Dedifferentiated amniotic fluid mesenchymal stem cell (primary cell): ENCODE data around the gene ERVH48-1.
"Not testable (repeated sequence)": the region's sequence is repeated elsewhere in the genome, so short reads cannot be mapped to it uniquely, and the experiment has no call there.

ENCODE experiments used
- DNase-seq: peaks from one replicate; pipeline ENCODE4 v3.0.0-alpha.2; 2016; ENCODE audit errors: extremely low spot score

Gene ERVH48-1

GRCh38 chr21:42939582-42940413, 14.4 kb upstream of the ERVH48-1 start:
- peak; percentile 99 for DNase-seq

DNA sequence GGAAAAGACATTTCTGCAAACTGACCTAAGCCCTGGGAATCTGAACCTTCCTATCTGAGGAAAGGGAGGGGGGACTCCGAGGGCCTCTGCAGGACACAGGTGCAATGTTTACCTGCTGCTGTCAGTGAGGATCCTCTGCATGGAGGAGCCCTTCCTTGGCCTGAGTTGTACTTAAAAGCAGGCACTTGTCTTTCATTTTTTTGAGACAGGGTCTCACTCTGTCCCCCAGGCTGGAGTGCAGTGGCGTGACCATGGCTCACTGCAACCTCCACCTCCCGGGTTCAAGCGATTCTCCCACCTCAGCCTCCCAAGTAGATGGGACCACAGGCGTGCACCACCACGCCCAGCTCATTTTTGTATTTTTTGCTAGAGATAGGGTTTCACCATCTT, 13.2 kb upstream of the ERVH48-1 start:
- DNase-seq = not testable (repeated sequence)

GRCh38 chr21:42937960-42938605, 12.7 kb upstream of the ERVH48-1 start:
- DNase-seq = no peak

DNA sequence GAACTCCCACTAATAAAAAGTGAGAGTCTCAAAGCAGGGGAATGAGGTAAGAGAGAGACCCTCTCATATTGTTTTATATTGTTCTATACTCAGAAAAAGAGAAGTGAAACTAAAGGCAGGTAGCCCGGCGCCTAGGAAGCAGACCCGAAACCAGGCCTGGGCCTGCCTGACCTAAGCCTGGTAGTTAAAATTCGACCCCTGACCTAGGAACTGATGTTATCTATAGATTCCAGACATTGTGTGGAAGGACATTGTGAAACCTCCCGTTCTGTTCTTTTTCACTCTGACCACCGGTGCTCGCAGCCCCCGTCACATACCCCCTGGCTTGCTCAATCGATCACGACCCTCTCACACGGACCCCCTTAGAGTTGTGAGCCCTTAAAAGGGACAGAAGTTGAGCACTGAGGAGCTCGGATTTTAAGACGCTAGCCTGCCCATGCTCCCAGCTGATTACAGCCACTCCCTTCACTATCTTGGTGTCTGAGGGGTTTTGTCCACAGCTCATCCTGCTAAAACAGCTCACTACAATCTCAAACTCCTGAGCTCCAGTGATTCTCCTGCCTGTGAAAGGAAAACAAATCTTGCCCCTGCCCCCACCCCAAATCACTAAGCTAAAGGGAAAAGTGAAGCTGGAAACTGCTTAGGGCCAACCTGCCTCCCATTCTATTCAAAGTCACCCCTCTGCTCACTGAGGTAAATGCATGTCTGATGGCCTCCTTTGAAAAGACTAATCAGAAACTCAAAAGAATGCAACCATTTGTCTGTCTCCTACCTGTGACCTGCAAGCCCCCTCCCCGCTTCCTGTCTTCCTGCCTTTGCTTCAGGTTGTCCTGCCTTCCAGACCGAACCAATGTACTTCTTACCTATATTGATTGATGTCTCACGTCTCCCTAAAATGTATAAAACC, 11.9 kb upstream of the ERVH48-1 start:
- DNase-seq = not testable (repeated sequence)

DNA sequence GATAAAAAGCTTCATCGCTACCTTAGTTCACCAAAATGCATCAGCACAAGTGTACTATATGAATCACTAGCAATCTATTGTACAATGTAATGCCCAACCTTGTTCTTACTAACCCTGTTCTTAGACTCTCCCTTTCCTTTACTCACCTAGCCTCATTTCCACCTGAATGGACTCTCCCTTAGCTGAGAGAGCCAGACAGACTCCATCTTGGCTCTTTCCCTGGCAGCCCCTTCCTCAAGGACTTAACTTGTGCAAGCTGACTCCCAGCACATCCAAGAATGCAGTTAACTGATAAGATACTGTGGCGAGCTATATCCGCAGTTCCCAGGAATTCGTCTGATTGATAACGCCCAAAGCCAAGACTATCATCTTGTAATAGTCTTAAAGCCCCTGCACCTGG, 10.9 kb upstream of the ERVH48-1 start:
- DNase-seq = not testable (repeated sequence)

DNA sequence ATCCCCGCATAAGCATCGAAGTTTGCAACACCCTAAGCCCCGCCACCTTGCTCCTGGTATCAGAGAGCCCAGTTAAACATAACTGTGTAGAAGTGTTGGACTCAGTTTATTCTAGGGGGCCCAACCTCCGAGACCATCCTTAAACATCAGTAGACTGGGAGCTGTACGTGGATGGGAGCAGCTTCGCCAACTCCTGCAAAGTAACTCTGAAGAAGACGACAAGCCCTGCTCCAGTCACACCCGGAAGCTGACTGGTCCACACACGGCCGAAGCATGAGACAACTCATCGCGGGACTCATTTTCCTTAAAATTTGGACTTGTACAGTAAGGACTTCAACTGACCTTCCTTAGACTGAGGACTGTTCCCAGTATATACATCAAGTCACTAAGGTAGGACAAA, 8.5 kb upstream of the ERVH48-1 start:
- not testable (repeated sequence) for DNase-seq

- not testable (repeated sequence) for DNase-seq
Observed at GRCh38 chr21:42933137-42933970, 7.9 kb upstream of the ERVH48-1 start.

DNA sequence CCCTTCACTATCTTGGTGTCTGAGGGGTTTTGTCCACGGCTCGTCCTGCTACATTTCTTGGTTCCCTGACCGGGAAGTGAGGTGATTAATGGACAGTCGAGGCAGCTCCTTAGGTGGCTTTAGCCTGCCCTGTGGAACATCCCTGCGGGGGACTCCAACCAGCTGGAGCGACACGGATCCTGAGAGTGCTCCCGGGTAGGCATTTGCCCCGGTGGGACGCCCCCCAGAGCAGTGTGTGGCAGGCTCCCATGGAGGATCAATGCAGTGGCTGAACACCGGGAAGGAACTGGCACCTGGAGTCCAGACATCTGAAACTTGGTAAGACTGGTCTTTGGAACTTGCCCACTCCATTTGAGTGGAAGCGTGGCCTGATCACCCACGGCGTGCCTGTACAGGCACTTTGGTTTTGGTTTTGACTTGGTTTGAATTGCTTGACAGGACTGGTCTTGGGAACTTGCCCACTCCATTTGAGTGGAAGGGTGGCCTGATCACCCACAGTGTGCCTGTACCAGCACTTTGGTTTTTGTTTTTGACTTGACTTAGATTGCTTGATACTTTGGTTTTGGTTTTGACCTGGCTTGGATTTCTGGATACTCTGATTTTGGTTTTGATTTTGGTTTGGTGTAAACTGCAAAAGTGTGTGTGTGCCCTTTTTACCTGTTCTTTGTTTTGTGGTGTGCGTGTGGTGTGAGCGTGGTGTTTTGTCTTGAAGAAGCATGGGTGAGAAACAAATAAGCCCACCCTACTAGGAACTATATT, 7.1 kb upstream of the ERVH48-1 start:
- not testable (repeated sequence) for DNase-seq

- DNase-seq = no peak
Observed at GRCh38 chr21:42931560-42932235, 6.3 kb upstream of the ERVH48-1 start.

DNA sequence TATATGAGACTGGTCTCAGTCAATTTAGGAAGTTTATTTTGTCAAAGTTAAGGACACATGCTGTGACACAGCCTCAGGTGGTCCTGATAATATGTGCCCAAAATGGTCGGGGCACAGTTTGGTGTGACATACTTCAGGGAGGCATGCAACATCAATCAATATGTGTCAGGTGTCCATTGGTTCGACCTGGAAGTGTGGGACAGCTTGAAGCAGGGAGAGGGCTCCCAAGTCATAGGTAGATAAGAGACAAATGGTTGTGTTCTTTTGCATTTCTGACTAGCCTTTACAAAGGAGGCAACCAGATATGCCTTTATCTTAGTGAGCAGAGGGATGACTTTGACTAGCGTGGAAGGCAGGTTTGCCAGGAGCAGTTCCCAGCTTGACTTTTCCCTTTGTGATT, 4.5 kb upstream of the ERVH48-1 start:
- DNase-seq = no peak

DNA sequence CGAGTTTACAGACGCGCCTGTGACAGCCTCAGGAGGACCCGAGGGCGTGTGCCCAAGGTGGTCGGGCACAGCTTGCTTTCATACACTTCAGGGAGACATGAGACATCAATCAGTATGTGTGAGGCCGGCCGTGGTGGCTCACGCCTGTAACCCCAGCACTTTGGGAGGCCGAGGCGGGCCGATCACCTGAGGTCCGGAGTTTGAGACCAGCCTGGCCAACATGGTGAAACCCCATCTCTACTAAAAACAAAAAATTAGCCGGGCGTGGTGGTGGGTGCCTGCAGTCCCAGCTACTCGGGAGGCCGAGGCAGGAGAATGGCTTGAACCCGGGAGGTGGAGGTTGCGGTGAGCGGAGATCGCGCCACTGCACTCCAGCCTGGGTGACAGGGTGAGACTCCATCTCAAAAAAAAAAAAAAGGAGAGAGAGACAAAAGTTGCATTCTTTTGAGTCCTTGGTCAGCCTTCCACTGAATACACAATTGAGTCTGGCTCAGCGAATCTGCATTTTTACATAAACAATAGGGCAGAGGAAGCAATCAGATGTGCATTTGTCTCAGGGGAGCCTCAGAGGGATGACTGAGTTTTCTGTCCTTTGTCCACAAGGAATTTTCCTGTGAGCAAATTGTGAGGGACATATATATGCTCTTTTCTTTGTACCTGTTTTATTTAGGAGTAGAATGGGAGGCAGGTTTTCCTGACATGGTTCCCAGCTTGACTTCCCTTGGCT, 2.2 kb upstream of the ERVH48-1 start:
- not testable (repeated sequence) for DNase-seq

DNA sequence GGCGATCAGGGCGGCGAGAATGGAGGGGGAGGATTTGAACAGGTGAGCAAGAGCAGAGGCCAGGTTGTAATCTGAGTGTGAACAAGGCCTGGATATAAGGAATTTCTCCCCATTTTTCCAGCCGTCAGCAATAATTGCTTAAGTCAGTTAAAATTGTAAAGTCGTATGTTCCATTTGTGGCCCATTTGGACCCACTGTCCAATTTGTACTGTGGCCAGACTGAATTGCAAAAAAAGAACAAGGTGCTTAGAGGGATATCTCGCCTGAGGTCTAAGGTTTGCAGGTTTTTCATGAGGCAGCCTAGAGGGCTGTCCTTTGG, 1.0 kb downstream of the ERVH48-1 start:
- DNase-seq = no peak

DNA sequence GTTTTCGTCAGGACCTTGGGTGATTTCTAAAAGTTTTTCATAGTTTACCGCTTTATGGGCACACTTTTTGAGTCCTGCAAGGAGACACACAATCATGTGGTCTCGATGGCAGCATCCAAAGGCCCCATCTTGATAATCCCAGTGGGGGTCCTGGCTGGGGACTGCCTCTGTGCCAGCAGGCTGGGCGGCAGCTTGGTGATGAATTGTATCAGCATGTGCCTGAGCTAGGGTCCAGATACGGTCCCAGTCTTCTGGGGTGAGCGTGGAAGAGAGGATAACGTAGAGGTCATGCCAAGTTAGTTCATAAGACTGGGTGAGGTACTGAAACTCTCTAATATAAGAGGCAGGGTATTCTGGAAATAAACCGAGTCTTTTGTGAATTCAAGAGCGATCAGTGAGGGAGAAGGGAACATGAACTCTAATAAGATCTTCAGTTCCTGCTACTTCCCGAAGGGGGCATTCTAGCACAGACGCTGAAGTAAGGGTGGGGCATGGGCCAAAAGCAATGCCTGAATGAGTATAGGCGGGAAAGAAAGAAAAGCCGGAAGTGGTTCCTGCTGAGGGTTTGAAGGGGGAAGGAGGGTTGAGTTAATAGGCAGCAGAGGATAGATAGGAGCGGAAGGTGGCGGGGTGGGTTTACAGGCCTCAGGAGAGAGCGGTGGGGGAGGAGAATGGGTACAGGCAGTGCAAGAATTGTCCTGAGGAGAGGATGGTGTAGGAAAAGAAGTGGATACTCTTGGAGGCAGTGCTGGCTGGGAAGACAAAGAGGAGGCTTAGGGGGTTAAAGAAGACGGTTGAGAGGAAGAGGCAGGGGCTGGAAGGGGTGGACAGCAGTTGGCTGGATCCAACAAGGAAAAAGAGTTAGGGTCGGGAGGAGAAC, 1.6 kb downstream of the ERVH48-1 start:
- DNase-seq = peak; percentile 81

DNA sequence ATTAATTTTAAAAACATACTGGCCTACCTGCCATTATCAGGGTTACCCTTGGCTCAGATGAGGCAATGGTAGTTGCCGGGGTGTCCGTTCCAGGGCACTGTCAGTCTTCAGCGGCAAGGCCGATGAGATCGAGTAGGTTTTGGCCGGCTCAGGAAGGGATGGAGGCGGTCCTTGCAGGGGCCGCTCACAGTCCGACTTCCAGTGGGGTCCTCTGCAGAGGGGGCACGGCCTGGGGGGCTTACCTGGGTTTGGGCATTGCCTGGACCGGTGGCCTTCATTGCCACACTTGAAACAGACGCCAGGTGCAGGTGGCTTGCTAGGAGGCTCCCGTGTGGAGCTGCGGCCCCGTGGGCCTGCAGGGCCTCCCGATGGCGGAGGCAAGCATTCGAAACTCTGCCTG, 2.5 kb downstream of the ERVH48-1 start:
- DNase-seq = no peak

DNA sequence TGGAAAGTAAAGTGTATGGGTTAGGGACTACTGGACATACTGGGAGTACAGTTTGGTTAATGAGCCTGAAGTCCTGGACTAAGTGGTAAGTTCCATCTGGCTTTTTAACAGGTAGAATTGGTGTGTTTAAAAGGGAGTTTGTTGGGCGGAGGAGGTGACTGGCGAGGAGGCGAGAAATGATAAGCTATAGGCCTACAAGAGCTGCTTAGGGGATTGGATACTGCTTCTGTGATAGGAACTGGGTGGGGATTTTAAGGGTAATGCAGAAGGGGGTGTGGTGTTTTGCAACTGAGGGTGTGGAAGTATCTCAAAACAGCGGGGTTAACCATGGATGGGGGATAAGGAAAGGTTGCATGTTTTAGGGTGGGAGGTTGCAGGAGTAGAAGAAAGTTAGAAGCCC, 3.5 kb downstream of the ERVH48-1 start:
- no peak for DNase-seq

- DNase-seq = no peak
Observed at GRCh38 chr21:42918291-42918690, 7.1 kb downstream of the ERVH48-1 start.

DNA sequence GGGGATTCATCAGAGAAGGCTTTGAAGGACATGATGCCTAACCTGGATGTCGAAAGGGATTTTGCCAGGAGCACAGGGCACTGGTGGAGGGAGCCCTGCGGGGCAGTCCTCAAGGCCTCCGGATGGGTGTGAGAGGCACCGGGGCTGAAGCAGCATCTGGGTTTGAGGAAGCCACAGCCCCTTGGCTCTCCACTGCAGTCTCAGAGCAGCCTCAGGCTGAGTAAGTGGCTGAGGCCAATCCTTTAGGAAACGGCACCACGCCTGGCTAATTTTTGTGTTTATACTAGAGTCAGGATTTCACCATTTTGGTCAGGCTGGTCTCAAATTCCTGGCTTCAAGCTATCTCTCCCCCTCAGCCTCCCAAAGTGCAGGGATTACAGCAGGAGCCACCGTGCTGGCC, 12.0 kb downstream of the ERVH48-1 start:
- no peak for DNase-seq

DNA sequence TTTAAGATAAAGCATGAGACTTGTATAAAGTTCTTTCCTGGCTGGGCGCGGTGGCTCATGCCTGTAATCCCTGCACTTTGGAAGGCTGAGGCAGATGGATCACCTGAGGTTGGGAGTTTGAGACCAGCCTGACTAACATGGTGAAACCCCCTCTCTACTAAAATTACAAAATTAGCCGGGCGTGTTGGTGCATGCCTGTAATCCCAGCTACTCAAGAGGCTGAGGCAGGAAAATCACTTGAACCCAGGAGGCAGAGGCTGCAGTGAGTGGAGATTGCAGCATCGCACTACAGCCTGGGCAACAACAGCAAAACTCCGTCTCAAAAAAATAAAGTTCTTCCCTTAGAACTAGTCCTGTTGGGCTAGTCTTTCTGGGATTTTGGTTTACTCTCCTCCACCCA, 13.5 kb downstream of the ERVH48-1 start:
- not testable (repeated sequence) for DNase-seq
